Measurements from ENCODE around the gene ARMC9.

The ARMC9 gene

GRCh38 chr2:231211486-231211885 is 13.1 kb downstream of the ARMC9 start:
- no peak for DNase-seq
- Histone ChIP-seq H3K4me3 (no peak overlapping the region), H3K36me3 (peaks cover 9 to 64% (median 26%) of the 10 kb centered on the region in 3 donors), H3K27me3 (no peaks in the 10 kb centered on the region), H3K27ac (peak overlapping the region; percentile 43 to 47), H3K9me3 (no peaks in the 10 kb centered on the region), H3K4me1 (peaks cover 0 to 20% (median 2%) of the 10 kb centered on the region in 4 donors)
- intact Hi-C loops (cut with DNase I; ENCODE audit: low total_unique reads) = loop anchor here (5.0 kb wide), 1 partner anchor 104 kb away; no protein-coding TSS in a partner anchor
- TF ChIP-seq, protein P1, sequence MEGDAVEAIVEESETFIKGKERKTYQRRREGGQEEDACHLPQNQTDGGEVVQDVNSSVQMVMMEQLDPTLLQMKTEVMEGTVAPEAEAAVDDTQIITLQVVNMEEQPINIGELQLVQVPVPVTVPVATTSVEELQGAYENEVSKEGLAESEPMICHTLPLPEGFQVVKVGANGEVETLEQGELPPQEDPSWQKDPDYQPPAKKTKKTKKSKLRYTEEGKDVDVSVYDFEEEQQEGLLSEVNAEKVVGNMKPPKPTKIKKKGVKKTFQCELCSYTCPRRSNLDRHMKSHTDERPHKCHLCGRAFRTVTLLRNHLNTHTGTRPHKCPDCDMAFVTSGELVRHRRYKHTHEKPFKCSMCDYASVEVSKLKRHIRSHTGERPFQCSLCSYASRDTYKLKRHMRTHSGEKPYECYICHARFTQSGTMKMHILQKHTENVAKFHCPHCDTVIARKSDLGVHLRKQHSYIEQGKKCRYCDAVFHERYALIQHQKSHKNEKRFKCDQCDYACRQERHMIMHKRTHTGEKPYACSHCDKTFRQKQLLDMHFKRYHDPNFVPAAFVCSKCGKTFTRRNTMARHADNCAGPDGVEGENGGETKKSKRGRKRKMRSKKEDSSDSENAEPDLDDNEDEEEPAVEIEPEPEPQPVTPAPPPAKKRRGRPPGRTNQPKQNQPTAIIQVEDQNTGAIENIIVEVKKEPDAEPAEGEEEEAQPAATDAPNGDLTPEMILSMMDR (IDR thresholded peaks at IDR 0.05) = no peak

DNA sequence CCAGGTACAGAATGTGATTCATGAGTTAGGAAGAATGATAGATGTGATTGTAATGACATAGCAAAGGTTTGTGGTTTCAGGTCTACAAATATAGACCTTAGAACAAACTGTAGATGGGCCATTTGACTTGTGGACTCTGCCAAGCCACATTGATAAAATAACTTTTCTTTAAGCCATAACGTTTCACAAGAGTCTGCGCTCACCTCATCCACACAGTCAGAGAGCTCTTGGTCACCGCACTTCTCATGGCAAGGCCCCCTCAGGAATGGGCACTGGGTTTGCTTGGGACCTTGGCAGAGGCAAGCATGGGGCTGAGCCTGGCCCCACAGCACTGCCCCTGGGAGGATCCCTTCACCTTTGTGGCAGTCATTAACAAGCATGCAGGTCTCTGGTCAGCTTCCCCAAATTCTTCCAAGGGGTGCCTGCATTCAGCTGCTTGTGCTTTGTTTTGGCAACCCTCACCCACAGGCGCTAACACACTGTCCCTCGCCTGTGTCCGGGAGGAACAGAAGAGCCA is 14.0 kb downstream of the ARMC9 start:
- peaks cover 17 to 65% (median 29%) of the 10 kb centered on the region in 3 donors for H3K36me3 ChIP-seq
- H3K4me3 ChIP-seq = no peak overlapping the region
- TF ChIP-seq, protein P1 (IDR thresholded peaks at IDR 0.05) = no peak
- peak in 1 of 2 donors; percentile 47 for DNase-seq
- H3K27me3 ChIP-seq = no peaks in the 10 kb centered on the region
- H3K9me3 ChIP-seq = no peaks in the 10 kb centered on the region
- peak overlapping the region; percentile 43 to 54 for H3K27ac ChIP-seq
- H3K4me1 ChIP-seq = peaks cover 0 to 20% (median 2%) of the 10 kb centered on the region in 4 donors
- intact Hi-C loops (cut with DNase I; ENCODE audit: low total_unique reads) = loop anchor here (5.0 kb wide), 1 partner anchor 105 kb away; no protein-coding TSS in a partner anchor

DNA sequence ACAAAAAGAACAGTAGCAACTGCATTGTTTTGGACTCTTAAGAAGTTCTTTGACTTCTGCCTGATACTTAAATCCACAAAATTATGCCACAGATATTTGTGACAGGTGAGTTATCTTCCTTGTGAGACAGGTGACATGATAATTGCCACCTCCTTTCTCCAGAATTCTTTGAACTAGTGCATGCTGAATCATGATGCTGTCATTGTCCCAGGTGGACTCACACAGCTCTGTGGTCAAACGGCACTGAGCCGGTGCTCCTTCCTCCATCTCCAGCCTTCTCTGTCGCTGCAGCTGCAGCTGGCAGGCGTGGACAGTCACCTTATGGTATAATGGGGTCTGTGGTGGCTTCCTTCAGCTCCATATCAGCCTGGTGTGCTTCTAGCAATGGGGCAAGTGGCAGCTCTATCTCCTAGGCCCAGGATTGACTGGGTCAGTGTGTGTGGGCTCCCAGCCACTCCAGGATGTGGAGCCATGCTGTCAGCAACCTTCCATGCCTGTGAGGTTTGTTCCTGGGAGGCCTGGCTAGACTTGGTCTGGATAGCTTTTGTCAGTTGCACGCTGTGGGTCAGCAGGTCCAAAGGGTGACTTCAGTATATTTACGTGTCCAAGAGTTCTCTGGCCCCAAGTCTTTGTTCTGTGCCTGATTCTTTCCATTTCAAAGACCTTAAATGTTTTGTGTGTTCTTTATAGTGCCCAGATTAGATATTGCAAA is 15.7 kb downstream of the ARMC9 start:
- peaks cover 17 to 54% (median 18%) of the 10 kb centered on the region in 3 donors for H3K36me3 ChIP-seq
- TF ChIP-seq, protein P1 (IDR thresholded peaks at IDR 0.05) = no peak
- no peaks in the 10 kb centered on the region for H3K27me3 ChIP-seq
- intact Hi-C loops (cut with DNase I; ENCODE audit: low total_unique reads) = loop anchor here (5.0 kb wide), 1 partner anchor 107 kb away; no protein-coding TSS in a partner anchor
- peaks cover 0 to 20% (median 2%) of the 10 kb centered on the region in 4 donors for H3K4me1 ChIP-seq
- peak in 1 of 2 donors; percentile 20 for DNase-seq
- H3K4me3 ChIP-seq = no peak overlapping the region
- no peak overlapping the region for H3K27ac ChIP-seq
- no peaks in the 10 kb centered on the region for H3K9me3 ChIP-seq

- intact Hi-C loops (cut with DNase I; ENCODE audit: low total_unique reads) = no loop called here
- TF ChIP-seq, protein P1 (IDR thresholded peaks at IDR 0.05) = no peak
- peak overlapping the region in 1 of 2 donors; percentile 8 for H3K27ac ChIP-seq
Measured at GRCh38 chr2:231218366-231218765, 19.9 kb downstream of the ARMC9 start.

DNA sequence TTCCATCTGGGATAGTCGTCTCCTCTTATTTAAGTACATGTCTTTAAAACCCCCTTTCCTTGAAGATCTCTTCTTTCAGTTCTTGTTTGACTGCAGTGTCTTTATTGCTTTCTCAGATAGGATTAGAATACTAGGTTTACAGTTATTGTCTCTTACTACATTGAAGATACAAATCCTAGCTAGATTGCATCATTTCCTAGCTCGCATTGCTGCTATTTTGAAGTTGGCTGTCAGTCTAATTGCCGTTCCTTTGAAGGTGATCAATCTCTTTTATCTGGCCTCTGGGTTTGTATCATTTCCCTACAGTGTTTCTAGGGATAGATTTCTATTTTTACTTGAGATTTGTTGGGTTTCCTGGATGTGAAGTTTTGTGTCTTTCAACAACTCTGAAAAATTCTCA is 20.9 kb downstream of the ARMC9 start:
- intact Hi-C loops (cut with DNase I; ENCODE audit: low total_unique reads) = no loop called here
- Histone ChIP-seq H3K4me3 (no peak overlapping the region), H3K27ac (no peak overlapping the region), H3K9me3 (no peaks in the 10 kb centered on the region), H3K4me1 (peaks cover 0 to 29% (median 12%) of the 10 kb centered on the region in 4 donors), H3K27me3 (no peaks in the 10 kb centered on the region), H3K36me3 (peaks cover 6 to 40% (median 17%) of the 10 kb centered on the region in 3 donors)
- no peak for DNase-seq
- TF ChIP-seq, protein P1 (IDR thresholded peaks at IDR 0.05) = no peak

More at GRCh38 chr2:231218366-231218765, 19.9 kb downstream of the ARMC9 start:
- Histone ChIP-seq H3K36me3 (peaks cover 14 to 45% (median 17%) of the 10 kb centered on the region in 3 donors), H3K4me3 (no peak overlapping the region), H3K9me3 (no peaks in the 10 kb centered on the region), H3K27me3 (no peaks in the 10 kb centered on the region), H3K4me1 (peaks cover 0 to 20% (median 8%) of the 10 kb centered on the region in 4 donors)
- peak in 1 of 2 donors; percentile 6 for DNase-seq
